H9 (cell line): ENCODE results near the gene TMEM41B. TPM values are rescaled to one million over a fixed set of nuclear protein-coding genes. Genes with fewer than 3 reads are reported as not detected.

Source experiments
- DNase-seq: peaks from one replicate; pipeline ENCODE4 v3.0.0-alpha.2; 2017
- H2AFZ ChIP-seq: one replicate; pipeline ENCODE4 v1.6.1; 2013; ENCODE audit warnings: mild to moderate bottlenecking, low read length, control low read depth, moderate library complexity
- H2AK5ac ChIP-seq: 2 replicates; pipeline ENCODE4 v1.6.1; 2013; ENCODE audit warnings: low read length, control low read depth, mixed read lengths; ENCODE audit not compliant: insufficient read length
- H2BK120ac ChIP-seq: one replicate; pipeline ENCODE4 v1.6.1; 2013; ENCODE audit warnings: low read depth, mild to moderate bottlenecking, low read length, control low read depth, inconsistent platforms; ENCODE audit not compliant: poor library complexity, severe bottlenecking
- H2BK12ac ChIP-seq: 2 replicates; pipeline ENCODE4 v1.6.1; 2013; ENCODE audit warnings: low read length, control low read depth, mixed read lengths, low read depth; ENCODE audit not compliant: insufficient read length
- H2BK15ac ChIP-seq: 2 replicates; pipeline ENCODE4 v1.6.1; 2013; ENCODE audit warnings: low read depth, low read length, control low read depth
- H2BK20ac ChIP-seq: one replicate; pipeline ENCODE4 v1.6.1; 2013; ENCODE audit warnings: low read depth, mild to moderate bottlenecking, low read length, control low read depth, inconsistent platforms; ENCODE audit not compliant: poor library complexity, severe bottlenecking
- H2BK5ac ChIP-seq: 2 replicates; pipeline ENCODE4 v1.6.1; 2013; ENCODE audit warnings: low read length, control low read depth, mixed read lengths; ENCODE audit not compliant: insufficient read length
- H3K14ac ChIP-seq: 2 replicates; pipeline ENCODE4 v1.6.1; 2013; ENCODE audit warnings: low read length, control low read depth; ENCODE audit not compliant: insufficient read depth
- H3K18ac ChIP-seq: 2 replicates; pipeline ENCODE4 v1.6.1; 2013; ENCODE audit warnings: low read depth, mild to moderate bottlenecking, mixed read lengths, low read length, control low read depth; ENCODE audit not compliant: insufficient read length
- H3K23ac ChIP-seq: 2 replicates; pipeline ENCODE4 v1.6.1; 2013; ENCODE audit warnings: low read length, control low read depth, mixed read lengths, low read depth; ENCODE audit not compliant: insufficient read length
- H3K23me2 ChIP-seq: 2 replicates; pipeline ENCODE4 v1.6.1; 2013; ENCODE audit warnings: low read depth, mild to moderate bottlenecking, mixed read lengths, low read length, control low read depth; ENCODE audit not compliant: insufficient read length, poor library complexity, severe bottlenecking
- H3K27ac ChIP-seq: 2 replicates; pipeline ENCODE4 v1.5.1; 2013; ENCODE audit warnings: low read length, control low read depth, mixed read lengths, low read depth; ENCODE audit not compliant: insufficient read length
- H3K27me3 ChIP-seq: 2 replicates; pipeline ENCODE4 v1.6.1; 2013; ENCODE audit warnings: low read length, control low read depth, inconsistent platforms; ENCODE audit not compliant: insufficient read depth
- H3K4ac ChIP-seq: 2 replicates; pipeline ENCODE4 v1.6.1; 2013; ENCODE audit warnings: low read depth, mild to moderate bottlenecking, control low read depth, inconsistent platforms, low read length, moderate library complexity
- H3K4me1 ChIP-seq: 2 replicates; pipeline ENCODE4 v1.6.1; 2013; ENCODE audit warnings: low read length, control low read depth, inconsistent platforms; ENCODE audit not compliant: insufficient read depth
- H3K4me2 ChIP-seq: 2 replicates; pipeline ENCODE4 v1.6.1; 2013; ENCODE audit warnings: low read length, control low read depth, mixed read lengths; ENCODE audit not compliant: insufficient read length, insufficient read depth
- H3K56ac ChIP-seq: 2 replicates; pipeline ENCODE4 v1.6.1; 2013; ENCODE audit warnings: low read depth, mild to moderate bottlenecking, mixed read lengths, low read length, control low read depth; ENCODE audit not compliant: insufficient read length
- H3K79me1 ChIP-seq: 2 replicates; pipeline ENCODE4 v1.6.1; 2013; ENCODE audit warnings: low read depth, mild to moderate bottlenecking, moderate library complexity, low read length, control low read depth, inconsistent platforms; ENCODE audit not compliant: insufficient read depth, poor library complexity, severe bottlenecking
- H3K79me2 ChIP-seq: 2 replicates; pipeline ENCODE4 v1.6.1; 2013; ENCODE audit warnings: low read length, control low read depth, inconsistent platforms; ENCODE audit not compliant: insufficient read depth
- H3K9ac ChIP-seq: 2 replicates; pipeline ENCODE4 v1.6.1; 2013; ENCODE audit warnings: low read length, control low read depth, mixed read lengths; ENCODE audit not compliant: insufficient read length; ENCODE audit errors: extremely low read depth
- H3K9me3 ChIP-seq: one replicate; pipeline ENCODE4 v1.6.1; 2013; ENCODE audit warnings: low read depth, low read length, inconsistent platforms; ENCODE audit not compliant: control insufficient read depth
- H3T11ph ChIP-seq: one replicate; pipeline ENCODE4 v1.6.1; 2013; ENCODE audit warnings: mild to moderate bottlenecking, low read length, control low read depth, inconsistent platforms
- H4K20me1 ChIP-seq: one replicate; pipeline ENCODE4 v1.6.1; 2013; ENCODE audit not compliant: control insufficient read depth, insufficient read length, insufficient read depth
- H4K5ac ChIP-seq: 2 replicates; pipeline ENCODE4 v1.6.1; 2013; ENCODE audit warnings: low read depth, mild to moderate bottlenecking, mixed read lengths, low read length, control low read depth; ENCODE audit not compliant: insufficient read length
- H4K8ac ChIP-seq: replicated peaks from 2 replicates; pipeline ENCODE4 v1.6.1; 2013; ENCODE audit warnings: low read length, control low read depth, mixed read lengths, low read depth; ENCODE audit not compliant: insufficient read length
- H4K91ac ChIP-seq: 2 replicates; pipeline ENCODE4 v1.6.1; 2013; ENCODE audit warnings: low read depth, mild to moderate bottlenecking, moderate library complexity, mixed read lengths, low read length, control low read depth; ENCODE audit not compliant: insufficient read length
- H3K27ac Mint-ChIP-seq, 3 experiments: 2 replicates in 2 of 3; 3 replicates in 1 of 3; pipeline ENCODE4 v1.8.0; 2020 to 2021; ENCODE audit warnings: mixed read lengths in 3 of 3, mild to moderate bottlenecking in 1 of 3, moderate library complexity in 1 of 3
- H3K27me3 Mint-ChIP-seq: 2 replicates; pipeline ENCODE4 v1.8.0; 2021; ENCODE audit warnings: low read depth, mild to moderate bottlenecking, moderate library complexity, mixed read lengths
- H3K36me3 Mint-ChIP-seq, 3 experiments: 2 replicates in 2 of 3; 3 replicates in 1 of 3; pipeline ENCODE4 v1.8.0; 2020 to 2021; ENCODE audit warnings: low read depth in 3 of 3, mixed read lengths in 3 of 3; ENCODE audit not compliant: insufficient read depth in 1 of 3
- H3K4me1 Mint-ChIP-seq, 2 experiments: 2 replicates each; pipeline ENCODE4 v1.8.0; 2020; ENCODE audit warnings: mixed read lengths in 2 of 2
- H3K4me3 Mint-ChIP-seq, 2 experiments: 2 replicates in 1 of 2; 3 replicates in 1 of 2; pipeline ENCODE4 v1.8.0; 2020 to 2021; ENCODE audit warnings: mild to moderate bottlenecking in 2 of 2, mixed read lengths in 2 of 2, moderate library complexity in 1 of 2
- H3K9me3 Mint-ChIP-seq, 2 experiments: 2 replicates in 1 of 2; 3 replicates in 1 of 2; pipeline ENCODE4 v1.8.0; 2020; ENCODE audit warnings: mild to moderate bottlenecking in 2 of 2, mixed read lengths in 2 of 2, moderate library complexity in 1 of 2
- CTCF ChIP-seq: fragments of 200-600 bp; sonication (generic); conservative IDR thresholded peaks from 3 replicates; pipeline ENCODE4 v1.8.0; 2021; ENCODE audit warnings: antibody characterized with exemption, mild to moderate bottlenecking
- WGBS: extraction: QIAGEN DNeasy Blood & Tissue Kit; methylation state at CpG from one replicate; pipeline ENCODE4 v1.1.7; 2013; ENCODE audit warnings: missing lambda C conversion rate, low lambda C conversion rate, mixed read lengths; ENCODE audit not compliant: insufficient read length; ENCODE audit errors: extremely low coverage; 5-methylcytosine and 5-hydroxymethylcytosine counted together
- total RNA-seq: library from RNA; stranded (reverse); gene quantifications from 2 replicates; pipeline ENCODE4 v1.2.1, GENCODE V29; 2021

TMEM41B gene
- total RNA-seq, 1 experiment from 2014 or later: 48.7 TPM

GRCh38 chr11:9253086-9253485 lies 61.3 kb downstream of the TMEM41B start:
- Mint-ChIP-seq H3K4me1 (peaks cover 9 to 16% of the 10 kb centered on the region in 2 experiments), H3K36me3 (peaks cover 0 to 18% (median 6%) of the 10 kb centered on the region in 3 experiments; a peak in 6 of 7 replicates), H3K4me3 (no peak overlapping the region), H3K27me3 (no peaks in the 10 kb centered on the region), H3K9me3 (no peaks in the 10 kb centered on the region), H3K27ac (peak overlapping the region in 2 of 3 experiments; percentile 54 to 82; a peak in 2 of 7 replicates)
- Histone ChIP-seq H2BK20ac (no peak overlapping the region), H2AK5ac (no peak overlapping the region), H3K14ac (no peak overlapping the region), H3K4ac (no peak overlapping the region), H3K23me2 (no peaks in the 10 kb centered on the region), H2BK12ac (no peak overlapping the region), H3T11ph (no peak overlapping the region), H2BK120ac (peak overlapping the region; percentile 36), H3K18ac (no peak overlapping the region), H3K4me2 (no peak overlapping the region), H3K9ac (no peak overlapping the region), H2BK5ac (no peak overlapping the region), H4K5ac (no peak overlapping the region), H3K23ac (no peak overlapping the region), H3K27me3 (no peaks in the 10 kb centered on the region), H3K56ac (no peak overlapping the region), H4K8ac (no peak overlapping the region), H3K4me1 (no peaks in the 10 kb centered on the region), H3K79me1 (no peaks in the 10 kb centered on the region), H4K20me1 (no peaks in the 10 kb centered on the region), H2BK15ac (no peak overlapping the region), H4K91ac (no peak overlapping the region), H3K27ac (no peak overlapping the region), H3K9me3 (no peaks in the 10 kb centered on the region), H2AFZ (no peak overlapping the region), H3K79me2 (peaks cover 9% of the 10 kb centered on the region; the same call in 1 of the 2 replicates)
- no peak for TF ChIP-seq CTCF
- no peak for DNase-seq
- WGBS: no CpG with 5 or more reads among the region's 3 CpGs
